GM18526 (cell line): ENCODE data around the gene CMSS1.

Experiments used
- POLR2A ChIP-seq: IDR thresholded peaks from 3 replicates; pipeline ENCODE4 v1.6.1; 2011; ENCODE audit not compliant: insufficient read length; ENCODE audit errors: extremely low read depth

Gene CMSS1

DNA sequence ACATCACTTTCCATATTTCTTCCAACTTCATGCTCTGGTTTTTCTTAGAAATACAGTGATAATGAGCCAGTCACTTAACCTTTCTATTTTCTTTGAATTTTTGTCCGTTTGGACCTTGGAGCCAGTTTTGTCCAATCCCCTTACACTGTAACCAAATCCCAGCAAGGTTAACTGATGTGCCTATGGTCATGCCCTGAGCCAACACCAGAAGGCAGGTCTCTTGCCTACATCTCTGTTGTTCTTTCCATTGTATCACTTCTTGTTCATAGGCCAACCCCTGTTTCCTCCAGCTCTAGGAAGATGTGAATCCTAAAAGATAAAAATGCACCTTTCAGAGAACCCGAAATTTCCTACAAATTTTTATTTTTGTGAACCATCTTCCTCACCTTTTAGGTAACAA, 122.7 kb downstream of the CMSS1 start:
- no peak for TF ChIP-seq POLR2A

DNA sequence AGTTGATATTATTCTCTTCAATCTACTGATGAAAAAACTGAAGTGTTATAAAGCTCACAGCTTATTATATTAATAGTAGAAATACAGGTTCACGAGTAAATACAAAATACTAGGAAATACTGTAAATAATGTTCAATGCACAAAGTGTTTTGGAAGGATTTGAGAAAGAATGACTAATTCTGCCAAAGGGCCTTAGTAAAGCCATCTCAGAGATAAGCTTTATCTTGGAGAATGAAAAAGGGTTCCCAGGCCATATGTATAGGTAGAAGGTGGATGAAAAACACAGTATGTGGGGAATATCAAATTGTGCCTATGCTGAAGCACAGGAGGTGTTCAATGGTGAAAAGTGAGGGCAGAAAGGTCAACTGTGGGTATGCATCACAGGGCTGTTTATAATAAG, 123.5 kb downstream of the CMSS1 start:
- no peak for TF ChIP-seq POLR2A

DNA sequence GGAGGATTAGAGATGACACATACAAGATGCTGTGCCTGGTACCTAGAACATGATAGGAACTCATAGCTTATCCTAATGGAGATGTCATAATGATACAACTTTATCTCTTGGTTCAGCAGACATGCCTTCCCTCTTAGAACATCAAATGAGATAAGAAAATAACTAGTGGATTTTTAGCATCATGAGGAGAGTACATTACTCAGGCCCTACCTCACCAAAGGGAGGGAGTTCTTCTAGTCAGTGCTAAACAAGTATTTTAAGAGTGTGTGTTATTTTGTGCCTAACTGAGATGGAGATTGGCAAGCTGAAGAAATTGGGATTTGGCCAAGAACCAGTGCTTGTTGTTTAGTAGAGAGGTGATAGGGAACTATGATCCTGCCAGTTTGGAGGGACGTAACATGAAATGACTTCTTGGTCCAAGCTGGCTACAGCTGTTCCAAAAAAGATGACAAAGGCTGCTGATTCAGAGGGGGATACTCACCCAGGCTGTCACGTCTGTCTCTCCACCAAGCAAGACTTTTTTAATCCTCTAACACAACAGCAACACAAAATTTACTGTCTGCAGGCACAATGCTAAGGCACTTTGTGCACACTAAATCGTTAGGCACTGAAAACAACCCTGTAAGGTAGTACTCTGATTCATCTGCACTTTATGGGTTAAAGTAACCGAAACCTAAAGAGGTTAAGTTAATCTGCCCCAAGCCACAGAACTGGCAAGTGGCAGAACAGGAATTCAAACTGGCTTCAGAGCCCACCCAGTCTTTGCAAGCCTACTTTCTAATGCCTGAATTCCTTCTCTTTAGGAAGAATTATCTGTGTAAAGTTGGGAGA, 126.5 kb downstream of the CMSS1 start:
- no peak for TF ChIP-seq POLR2A

DNA sequence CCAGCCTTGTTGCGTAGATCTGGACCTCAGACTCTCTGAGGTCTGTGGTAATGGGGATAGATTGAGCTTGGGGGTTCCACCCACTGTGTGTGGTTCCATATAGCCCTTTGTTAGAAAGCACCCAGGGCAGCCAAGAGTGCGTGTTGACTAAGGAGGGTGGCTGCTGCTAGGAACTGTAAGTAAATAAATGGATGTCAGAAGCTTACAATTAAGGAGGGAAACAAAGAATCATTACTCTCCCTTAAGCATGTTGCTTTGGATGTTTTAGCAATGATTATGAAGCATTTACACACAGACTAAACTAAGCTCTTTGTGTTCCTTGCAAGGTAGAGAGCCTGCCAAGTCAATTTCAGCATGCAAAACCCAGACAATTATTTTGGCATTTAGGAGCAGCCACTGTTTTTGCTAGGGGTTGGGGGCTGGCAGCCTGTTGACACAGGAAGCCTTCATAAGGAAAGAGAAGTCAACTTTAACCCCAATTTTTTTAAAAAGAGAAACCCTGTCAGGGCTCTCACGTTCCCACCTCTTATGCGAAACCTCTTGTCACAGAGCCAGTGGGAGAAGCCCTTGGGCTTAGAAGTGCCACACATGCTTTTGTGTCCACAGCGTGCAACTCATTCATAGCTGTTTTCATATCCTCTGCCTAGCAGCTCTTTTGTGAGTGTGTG, 127.8 kb downstream of the CMSS1 start:
- no peak for TF ChIP-seq POLR2A

DNA sequence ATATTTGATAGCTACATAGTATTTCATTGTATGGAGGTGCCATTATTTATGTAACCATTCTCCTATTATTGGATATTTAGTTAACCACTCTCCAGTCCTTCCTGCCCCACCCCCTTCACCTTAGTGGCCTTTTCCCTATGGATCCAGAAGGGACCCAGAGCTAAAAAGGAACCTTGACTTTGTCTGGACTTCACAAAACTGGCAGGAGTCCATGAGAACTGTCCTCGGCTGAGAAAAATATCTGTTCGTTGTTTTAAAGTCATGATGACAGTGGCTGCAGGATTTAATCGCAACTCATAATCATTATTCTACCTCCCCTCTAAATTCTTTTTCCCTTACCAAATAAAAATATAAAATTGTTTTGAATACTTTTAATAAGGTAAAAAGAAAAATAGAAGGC, 129.7 kb downstream of the CMSS1 start:
- TF ChIP-seq POLR2A: no peak

DNA sequence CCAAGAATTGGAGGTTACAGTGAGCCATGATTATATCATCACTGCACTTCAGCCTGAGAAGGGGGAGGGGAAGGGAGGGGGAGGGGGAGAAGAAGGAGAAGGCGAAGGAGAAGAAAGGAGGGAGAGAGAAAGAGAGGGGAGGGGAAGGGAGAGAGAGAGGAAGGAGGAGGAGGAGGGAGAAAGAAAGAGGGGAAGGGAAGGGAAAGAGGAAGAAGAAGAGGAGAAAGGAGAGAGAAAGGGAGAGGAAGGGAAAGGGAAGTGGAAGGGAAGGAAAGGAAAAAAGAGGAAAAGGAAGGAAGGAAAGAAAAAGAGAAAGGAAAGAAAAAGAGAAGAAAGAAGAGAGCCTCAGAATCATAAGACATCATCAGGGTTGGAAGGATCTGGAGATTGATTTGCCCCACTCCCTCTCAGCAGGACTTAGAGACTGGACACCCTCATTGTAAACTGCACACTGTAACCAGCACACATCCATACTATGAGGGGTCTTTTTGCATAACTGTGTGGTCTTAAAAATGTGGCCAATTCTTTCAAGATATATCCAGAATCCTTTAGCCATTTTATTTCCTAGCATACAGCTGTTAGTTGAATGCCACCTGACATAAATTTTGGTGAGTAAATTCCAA, 130.9 kb downstream of the CMSS1 start:
- no peak for TF ChIP-seq POLR2A

DNA sequence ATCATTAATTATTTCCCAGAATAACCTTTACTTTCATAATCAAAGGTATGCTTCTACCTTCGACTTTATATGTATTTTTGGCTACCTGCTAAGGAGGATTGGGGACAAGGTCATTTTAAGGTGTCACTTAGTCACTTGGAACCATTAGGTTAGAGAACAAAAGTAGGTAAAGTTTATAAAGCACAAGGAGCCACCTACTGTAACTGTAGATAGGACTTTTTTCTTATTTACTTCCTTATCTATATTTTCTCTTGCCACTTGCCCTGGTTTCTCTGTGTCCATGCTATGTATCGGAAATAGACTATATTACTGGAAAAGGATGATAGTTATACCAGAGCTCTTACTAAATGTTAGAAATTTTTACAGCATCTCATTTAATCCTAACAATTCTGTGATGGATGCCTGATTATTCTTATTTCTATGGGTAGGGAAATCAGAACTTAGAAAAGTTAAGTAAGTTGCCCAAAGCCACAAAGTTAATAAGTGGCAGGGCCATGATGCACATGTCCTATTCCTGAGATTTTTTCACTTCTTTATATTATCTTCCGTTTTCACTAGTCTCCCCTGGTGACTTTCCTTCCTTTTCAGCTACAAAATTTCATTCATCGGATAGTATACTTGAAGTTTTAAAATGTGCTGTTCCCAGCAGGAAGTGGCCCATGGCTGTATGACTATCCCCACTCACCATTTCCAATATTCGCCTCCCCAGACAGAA, 132.5 kb downstream of the CMSS1 start:
- TF ChIP-seq POLR2A: no peak

DNA sequence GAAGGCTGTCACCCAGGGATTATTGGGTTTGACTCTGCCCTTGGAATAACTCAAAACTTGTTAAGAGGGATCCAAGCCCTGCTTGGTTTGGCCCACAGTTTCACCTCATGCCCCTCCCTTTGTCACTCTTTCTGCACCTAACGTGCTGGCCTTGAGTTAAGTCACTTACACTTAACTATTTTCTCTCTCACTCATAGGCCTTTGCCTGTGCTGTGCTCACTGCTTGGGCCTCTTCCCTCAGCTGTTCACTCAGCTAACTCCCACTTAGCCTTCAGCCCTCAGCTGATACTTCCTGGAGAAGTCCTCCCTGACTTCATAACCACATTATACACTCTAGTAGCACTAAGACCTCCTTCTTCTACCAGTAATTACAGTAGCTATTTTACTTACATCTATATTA, 133.3 kb downstream of the CMSS1 start:
- no peak for TF ChIP-seq POLR2A

DNA sequence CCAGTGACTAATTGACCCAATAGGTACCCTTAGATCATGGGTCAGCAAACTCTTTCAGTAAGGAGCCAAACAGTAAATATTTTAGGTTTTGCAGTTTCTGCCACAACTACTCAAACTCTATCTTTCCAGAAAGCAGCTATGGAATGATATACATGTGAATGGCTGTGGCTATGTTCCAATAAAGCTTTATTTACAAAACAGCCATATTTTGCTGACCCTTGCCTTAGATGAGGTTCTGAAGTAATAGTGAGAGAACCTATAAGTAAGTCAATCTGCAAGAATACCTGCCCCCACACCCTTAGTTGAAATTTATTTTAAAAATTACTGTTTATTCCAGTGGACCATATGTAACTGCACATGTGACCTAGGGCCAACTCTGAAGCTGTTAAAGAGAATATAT, 134.0 kb downstream of the CMSS1 start:
- TF ChIP-seq POLR2A: no peak

DNA sequence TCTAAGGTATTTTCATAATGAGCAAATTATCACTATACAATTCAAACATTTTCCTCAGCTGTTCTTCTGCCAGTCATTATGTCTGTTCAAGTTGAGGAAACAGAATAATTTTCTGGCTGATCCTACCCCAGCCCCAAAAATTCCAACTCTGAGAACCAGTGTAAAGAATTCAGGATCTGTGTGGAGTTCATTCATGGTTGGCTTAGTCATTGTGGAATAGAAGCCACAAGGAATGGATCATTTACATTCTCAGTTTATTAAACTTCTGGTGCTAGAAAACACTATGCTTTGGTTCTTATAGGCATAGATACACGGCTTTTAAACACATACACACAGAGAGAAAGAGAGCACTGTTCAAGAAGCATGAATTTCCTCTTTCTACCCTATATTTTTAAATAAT, 134.6 kb downstream of the CMSS1 start:
- TF ChIP-seq POLR2A: no peak

DNA sequence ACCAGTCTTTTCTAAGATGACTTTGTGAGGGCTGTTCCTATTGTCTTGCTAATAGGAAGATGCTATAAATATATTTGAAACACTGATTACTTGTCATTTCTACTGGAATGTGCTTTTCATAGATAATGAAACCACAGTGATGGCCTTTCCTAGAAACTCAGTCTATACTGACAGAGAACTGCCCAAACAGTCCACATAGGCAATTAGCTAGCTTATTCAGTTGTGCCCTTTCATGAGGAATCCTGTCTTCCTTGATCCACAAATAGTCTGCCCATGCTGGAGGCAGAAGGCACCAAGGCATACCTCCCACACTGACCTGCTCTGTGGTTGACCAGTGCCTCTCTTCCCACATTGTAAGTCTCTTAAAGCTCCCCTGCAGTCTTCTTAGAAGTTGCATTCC, 135.9 kb downstream of the CMSS1 start:
- TF ChIP-seq POLR2A: no peak

DNA sequence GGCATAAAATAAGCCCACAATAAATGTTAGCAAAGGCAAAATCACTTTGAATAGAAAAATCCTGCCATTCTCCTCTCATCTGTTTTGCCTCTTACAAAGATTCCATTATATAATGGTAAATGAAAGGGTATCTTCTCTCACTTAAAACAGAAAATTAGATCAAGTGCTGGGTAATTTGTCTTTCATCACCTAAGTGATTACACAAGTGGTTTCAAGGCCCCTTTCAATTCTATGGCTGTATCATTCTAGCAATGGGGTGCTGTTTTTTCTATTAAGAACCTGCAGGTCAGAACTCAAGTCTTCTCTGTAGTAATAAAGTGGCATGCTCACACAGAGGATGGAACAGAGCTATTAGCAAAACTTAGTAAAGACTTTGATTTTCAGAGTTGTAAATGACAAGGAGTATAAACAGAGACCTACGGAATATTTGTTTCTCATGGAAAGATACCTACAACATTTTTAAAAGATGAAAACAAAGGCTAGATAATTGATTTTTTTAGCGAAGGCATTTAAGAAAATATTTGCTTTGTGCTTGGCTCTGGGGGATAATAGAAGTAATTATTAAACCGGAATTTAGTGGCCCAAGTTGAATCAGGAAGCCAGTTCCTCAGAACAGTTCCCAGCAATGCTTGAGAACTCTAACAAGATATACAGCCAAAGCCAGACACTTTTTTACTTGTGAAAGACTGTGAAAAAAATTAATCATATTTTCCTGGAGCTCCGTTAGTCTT, 137.4 kb downstream of the CMSS1 start:
- TF ChIP-seq POLR2A: no peak

DNA sequence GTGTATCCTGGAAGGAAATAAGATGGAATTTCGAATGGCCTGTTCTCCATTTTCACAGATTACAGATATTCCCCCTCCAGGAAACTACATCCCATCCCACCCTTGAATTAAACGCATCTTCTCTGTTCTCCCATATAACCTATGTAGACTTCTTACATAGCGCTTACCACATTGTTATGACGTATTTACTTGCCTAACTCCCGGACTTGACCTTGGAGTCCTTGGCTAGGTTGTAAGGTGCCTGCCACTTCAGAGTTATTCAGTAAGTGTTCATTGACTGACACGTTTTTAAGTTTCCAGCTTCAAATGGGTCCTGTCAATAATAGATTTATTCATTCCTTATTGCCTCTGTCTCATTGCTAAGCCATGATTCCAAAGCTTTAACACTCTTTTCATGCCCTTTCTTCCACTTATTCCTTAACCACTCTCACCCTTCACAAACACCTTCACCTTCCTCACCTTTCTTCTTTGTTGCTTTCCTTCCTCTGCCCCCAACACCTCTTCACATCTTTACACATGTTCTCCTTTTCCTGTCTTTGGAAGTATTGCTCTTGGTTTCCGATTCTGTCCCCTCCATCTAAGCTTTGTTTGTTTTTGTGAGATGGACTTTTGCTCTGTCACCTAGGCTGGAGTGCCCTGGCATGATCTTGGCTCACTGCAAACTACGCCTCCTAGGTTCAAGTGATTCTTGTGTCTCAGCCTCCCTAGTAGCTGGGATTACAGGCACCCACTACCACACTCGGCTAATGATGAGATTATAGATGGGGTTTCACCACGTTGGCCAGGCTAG, 138.3 kb downstream of the CMSS1 start:
- TF ChIP-seq POLR2A: no peak

DNA sequence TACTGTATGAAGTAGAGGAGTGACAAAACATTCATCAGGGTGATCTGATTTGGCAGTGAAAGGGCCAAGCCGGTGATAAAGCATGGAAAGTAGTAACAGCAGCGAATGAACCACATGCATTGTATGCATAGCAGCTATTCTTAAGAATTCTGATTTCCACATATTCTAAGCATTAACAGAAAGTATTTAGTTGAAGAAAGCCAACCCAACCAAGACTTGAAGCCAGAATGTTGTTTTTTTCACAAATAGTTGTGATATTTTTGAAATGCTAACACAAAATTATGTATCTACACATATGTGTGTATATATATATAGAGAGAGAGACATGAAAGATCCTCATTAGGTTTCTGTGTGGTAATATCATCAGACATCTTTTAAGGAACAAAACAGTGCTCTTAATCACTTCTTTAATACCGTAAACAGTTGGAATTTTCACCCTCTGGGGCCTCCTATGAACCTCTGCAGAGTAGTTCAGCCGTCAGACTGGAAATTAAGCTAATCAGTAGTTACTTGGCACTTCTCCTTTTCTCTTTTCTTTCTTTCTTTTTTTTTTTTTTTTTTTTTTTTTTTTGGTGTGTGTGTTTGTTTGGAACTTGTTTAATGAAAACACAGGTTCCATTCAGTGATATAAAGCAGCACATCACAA, 139.6 kb downstream of the CMSS1 start:
- no peak for TF ChIP-seq POLR2A

DNA sequence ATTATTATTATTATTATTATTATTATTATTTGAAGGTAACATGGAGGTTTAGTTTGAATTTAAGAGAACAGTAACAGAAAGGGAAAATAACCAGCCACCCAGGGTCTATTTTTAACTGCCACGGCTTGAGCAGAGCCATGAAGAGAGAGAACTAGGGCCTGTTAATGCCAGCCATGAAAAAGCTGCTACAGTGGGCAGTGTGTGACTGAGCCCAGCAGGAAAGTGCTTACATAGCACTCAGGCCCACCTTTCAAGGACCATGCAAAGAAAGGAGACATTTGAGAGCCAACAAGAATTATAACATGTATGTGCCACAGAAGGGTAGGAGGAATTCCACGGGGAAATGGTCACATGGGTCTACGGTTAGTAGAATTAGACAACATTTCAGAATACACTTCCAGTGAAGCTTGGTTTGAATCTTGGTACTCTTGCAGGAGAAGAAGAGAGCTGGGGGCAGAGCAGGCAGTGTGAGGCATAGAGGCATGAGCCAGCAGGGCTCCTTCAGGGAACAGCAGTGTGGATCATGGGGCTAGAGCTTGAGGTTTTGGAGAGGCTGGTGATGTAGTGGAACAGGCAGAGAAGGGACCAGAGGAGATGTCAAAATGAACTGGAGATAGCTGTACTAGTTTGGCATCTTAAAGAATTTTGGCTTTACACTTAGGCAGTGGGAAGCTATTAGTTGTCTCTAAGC, 140.7 kb downstream of the CMSS1 start:
- no peak for TF ChIP-seq POLR2A
